HG03354 (cell line): Measurements from ENCODE around the gene NCK2.
"Not testable (repeated sequence)": the region's sequence is repeated elsewhere in the genome, so short reads cannot be mapped to it uniquely, and the experiment has no call there.

Experiments used
- ATAC-seq: cut with Tn5 transposase; IDR thresholded peaks from one replicate; pipeline ENCODE4 v1.9.1; 2021; ENCODE audit warnings: mild to moderate bottlenecking; ENCODE audit not compliant: unreplicated experiment, poor library complexity, severe bottlenecking

The NCK2 gene

DNA sequence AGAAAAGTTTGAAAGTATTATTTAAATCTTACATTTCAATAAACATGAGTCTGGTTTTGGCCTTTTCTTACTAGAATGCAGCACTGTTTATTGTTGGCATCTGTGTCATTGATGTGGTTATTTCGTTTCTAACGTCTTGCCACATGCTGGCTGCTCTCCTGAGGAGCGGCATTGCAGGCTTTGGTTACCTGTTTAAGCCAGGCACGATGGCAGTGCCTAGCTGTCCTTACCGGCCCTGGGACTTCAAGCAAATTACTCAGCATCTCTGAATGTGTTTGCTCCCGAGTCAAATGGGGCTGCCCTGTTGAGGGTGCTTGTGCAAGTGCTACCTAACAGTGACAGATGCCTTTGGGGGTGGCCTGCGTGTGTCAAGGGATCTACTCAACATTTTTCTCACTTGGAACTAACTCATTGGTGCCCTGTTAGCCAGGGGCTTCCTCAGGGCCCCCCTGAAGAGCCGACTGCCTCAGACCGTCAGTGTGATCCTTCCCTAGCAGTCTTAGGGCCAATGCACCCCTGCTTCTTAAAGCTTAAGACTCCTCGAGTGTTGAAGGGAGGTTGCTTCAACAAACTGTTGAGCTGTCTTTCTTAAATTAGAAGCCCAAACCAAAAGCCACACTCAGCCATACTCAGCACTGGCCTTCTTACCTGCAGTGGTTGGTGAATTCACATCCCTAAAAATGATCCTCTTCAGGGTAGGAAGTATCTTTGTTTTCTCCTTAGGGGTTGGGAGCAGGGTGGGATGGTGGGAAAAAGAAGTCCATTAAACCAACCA, 151.5 kb downstream of the NCK2 start:
- ATAC-seq, result no peak

DNA sequence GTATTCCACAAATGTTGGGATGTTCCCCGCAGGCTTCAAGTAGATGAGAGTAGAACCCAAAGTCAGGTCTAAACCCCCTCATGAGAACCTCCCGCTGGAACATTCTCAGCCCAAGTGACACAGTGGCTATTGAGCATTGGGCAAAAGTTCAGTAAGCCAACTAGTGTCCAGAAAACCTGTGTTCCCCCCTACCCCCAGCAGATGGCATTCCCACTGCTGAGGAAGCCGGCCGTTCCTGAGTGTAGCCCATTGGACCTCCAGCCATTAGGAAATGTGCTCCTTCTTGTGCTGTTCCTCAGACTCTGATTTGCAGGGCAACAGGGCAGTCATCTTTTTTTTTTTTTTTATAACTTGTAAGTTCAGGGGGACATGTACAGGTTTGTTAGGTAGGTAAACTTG, 152.1 kb downstream of the NCK2 start:
- no peak for ATAC-seq

DNA sequence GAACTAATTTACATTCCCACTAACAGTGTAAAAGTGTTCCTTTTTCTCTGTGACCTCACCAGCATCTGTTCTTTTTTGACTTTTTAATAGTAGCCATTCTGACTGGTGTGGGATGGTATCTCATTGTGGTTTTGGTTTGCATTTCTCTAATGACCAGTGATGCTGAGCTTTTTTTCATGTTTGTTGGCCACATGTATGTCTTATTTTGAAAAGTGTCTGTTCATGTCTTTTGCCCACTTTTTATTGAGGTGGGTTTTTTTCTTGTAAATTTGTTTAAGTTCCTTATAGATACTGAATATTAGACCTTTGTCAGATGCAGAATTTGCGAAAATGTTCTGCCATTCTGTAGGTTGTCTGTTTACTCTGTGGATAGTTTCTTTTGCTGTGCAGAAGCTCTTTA, 153.0 kb downstream of the NCK2 start:
- not testable (repeated sequence) for ATAC-seq

DNA sequence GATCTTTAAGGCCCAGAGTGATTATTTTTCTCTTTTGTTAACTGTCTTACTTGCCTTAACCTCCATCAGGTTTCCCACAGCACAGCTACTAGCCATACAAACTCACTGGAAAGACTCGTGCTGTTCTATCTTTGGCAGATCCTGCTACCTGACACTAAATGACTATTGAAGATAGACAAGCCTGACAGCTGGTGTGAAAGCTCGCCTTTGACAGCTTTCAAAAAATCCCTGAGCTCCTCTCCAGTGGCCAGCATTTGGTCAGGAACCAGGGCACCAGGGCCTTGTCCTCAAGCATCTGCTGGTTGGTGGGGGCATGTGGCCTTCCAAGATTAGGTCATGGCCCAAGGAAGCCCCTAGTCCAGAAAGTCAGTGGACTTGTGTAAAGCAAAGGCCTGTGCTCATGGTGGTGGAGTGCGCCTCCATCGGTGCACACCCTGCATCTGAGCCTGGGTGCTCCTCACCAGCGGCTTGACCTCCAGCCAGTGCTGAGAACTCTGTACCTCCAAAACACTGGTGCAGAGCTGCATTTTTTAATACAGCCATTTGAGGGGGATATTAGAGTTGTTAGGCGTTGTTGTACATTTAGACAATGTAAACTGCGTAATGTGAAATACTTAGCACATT, 158.5 kb downstream of the NCK2 start:
- no peak for ATAC-seq

DNA sequence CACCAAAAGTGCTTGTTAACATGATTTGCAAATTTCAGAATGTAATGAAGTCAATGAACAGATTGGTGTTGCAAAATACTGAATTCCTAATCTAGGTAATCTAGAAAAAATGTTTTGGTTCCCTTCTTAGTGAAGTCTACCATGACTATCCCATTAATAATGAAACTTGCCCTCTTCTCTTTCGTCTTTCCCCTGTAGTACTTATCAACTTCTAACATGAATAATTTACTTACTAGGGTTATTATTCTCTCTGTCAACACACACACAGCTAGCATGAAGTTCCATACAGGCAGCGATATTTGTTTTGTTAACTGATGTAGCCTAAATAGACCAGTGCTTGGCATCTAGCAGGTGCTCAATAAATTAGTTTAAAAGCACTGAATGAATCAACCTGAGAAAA, 160.2 kb downstream of the NCK2 start:
- peak; percentile 96 for ATAC-seq

DNA sequence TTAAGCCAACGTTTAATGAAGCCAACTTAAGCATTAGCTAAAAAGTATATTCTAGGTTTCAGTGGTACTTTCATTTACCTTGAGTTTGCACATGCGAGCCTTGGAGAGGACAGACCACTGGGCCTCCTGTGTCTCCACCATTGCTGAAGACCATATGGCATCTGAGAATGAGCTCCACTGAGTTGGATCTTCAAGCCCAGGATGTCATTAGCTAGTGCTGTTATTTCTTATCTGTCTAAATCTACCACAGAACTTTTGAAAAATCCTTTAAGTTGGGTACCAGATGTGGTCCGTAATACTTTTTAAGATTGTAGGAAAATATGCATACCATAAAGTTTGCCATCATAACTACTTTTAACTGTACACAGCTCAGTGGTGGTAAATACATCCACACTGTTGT, 161.8 kb downstream of the NCK2 start:
- ATAC-seq, result no peak

DNA sequence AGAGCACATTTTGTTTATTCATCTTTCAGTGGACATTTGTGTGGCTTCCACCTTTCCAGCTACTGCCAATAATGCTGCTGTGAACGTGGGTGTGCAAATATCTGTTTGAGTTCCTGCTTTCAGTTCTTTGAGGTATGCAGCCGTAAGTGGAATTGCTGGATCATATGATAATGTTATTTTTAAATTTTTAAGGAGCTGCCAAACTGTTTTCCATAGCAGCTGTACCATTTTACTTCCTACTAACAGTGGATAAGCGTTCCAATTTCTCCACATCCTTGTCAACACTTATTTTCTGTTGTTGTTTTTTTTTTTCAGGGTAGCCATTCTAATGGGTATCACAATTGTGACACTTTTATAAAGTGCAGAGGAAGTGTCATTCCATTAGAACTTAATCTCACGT, 162.5 kb downstream of the NCK2 start:
- ATAC-seq, result no peak

DNA sequence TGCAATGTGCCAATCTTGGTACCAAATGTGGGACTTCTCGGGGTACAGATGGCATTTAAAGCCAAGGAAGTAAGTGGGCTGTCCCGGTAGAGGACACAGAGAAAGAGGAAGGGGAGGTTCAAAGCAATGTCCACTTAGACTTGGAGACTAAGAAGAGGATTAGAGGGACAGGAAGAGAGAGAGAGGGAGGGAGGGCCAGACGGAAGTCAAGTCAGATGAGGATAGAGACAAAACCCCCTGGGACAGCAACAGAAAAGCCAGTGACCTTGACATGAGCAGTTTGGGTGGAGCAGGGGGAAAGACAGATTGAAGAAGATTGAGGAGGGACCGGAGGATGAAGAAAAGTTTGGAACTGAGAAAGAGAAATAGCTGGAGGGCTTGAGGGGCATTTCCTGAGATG, 164.5 kb downstream of the NCK2 start:
- ATAC-seq, result no peak

DNA sequence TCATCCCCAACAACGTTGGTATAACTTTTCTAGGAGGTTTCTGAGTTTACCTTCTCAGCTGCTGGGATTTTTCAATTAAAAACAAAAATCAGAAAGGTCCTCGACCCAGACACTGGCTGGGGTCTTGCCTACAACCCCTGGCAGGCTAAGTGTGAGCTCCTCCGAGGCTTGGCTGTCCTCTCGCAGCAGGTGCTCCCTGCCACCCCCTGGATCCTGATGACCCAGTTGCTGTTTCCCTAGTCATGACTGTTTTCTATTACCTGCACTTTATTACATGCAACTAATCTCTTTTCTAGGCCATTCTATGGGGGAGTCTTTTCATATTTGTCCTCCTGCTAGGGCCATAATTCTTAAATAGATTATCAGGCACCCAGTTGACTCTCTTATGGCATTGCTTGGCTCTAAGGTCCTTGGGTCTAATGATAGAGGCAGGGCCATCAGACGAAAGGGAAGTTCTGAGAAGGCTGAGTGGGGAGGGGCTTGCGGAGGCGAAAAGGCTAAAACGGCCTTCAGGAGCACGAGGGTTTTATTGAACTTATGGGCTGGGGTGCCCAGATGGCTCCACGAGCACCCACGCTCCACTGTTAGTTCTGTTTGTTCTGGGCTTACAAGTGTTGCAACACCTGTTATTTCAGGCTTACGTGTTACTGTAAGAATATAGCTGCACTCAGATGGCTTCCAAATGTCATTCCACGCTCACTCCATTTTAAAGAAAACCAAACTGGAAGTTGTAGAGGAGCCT, 166.0 kb downstream of the NCK2 start:
- no peak for ATAC-seq

DNA sequence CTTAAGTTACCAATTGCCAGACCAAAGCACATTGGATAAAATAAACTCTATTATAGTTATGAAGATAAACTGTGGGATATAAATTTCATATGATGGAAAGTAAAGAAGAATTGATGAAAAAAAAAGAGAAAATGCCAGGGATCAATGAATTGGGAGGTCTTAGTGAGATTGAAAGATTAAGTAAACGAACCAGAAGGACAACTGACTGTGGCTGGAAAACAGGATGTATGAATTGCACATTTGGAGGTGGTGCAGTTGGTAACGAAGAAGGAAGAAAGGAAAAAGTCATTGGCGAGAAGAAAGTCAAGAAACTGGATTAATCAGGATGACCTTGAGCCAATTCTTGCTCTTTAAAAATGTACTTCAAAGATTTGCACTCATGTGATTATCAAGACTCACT, 166.7 kb downstream of the NCK2 start:
- no peak for ATAC-seq

DNA sequence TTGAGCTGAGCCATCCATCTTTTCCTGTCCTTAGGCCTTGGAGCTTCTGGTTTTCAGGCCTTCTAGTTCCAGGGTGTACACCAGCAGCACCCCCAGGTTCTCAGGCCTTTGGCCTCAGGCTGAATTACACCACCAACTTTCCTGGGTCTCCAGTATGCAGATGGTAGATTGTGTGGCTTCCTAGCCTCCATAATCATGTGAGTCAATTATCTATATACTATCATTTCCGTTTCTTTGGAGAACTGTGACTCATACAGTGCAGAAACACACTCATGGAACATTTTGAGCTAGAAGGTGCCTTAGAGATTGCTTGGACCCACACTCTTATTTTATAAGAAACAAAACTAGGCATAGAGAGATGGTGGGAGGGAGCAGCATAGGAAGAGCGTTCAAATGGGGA, 167.4 kb downstream of the NCK2 start:
- ATAC-seq, result no peak

DNA sequence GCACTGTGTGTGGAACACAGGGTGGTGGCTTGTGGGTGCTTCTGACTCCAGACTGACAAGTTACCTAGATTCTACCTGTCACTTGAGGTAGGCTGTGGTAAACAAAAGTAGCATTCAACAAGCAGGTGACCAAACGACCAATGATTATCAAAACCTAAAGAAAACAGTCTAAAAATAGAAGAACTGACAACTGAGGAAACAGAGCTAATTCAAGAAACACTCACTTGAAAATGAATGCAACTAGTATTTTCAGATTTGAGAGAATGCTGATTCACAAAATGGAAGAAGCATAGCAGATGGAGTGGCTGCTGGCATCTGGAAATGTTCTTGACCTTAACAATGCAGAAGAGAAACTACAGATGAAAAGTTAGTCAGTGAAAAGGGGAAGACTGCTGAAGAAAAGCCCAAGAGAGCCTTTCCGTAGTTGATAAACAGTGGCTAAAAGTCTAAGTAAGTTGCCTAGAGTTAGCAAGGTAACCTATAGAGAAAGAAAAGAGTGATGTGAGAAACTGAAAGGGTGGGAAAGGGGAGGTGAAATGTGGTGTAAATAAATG, 170.4 kb downstream of the NCK2 start:
- ATAC-seq, result peak; percentile 80

DNA sequence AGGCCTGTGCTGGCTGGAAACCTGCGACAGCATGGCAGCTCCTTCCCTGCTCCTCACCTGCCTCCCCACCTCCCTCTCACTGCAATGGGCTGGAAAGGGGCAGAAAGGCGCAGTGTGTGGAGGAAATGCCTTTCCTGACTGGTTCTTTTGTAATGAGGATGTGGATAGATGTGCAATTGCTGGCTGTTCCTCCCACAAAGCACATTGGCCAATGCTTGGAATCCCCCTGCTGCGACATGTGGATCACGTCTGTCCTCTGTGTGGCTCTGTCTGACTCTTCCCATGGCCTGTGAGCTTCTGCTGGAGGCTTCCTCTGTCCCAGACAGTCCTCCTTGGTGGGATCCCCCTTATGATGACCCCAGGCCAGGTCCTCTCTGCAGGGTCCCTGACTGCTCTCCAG, 172.5 kb downstream of the NCK2 start:
- ATAC-seq, result no peak

DNA sequence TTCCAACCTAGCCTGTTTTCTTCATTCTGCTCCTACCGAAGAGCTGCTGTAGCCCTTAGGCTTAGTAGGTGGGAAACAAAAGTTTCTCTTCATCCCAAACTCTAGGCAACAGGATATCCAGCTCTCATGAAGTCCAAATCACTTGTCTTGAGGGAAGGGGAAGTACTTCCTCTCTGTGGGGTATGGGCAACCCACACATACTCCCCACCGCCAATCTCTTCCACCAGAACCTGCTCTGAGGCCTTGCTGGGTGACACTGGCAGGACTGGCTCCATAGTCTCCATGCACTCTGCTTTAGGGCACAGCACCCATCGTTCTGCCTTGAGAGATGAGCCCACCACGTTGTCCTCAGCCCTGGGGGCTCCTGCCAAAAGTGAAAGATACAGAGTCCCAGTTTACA, 173.0 kb downstream of the NCK2 start:
- ATAC-seq, result no peak

DNA sequence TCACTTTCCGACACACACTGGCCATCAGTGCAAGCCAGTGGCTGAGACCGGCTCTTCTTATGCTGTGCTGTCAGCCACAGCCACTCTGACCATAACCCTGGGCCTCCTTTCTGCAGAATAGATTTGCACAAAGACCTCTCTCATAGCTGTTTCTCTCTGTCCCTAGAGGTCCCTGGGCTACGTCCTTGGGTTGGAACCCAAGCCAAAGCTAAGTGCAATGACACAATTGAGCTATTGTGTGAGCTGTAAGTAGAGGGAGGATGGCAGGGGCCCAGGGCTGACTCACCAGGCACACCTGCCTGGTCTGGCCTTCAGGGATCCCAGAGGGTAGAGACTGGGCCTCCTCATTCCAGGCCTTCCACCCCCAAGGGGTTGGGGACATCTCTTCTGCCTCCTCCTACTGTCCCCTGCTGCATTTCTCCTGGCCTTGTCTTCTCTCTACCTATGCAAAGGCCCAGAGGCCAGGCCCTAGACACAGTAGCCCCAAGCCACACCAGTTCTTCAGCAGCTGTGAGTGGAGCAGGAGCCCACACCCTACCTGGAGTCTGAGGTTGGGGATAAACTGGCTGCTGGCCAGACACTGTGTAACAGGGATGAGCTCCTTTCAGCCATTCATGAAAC, 174.6 kb downstream of the NCK2 start:
- no peak for ATAC-seq

DNA sequence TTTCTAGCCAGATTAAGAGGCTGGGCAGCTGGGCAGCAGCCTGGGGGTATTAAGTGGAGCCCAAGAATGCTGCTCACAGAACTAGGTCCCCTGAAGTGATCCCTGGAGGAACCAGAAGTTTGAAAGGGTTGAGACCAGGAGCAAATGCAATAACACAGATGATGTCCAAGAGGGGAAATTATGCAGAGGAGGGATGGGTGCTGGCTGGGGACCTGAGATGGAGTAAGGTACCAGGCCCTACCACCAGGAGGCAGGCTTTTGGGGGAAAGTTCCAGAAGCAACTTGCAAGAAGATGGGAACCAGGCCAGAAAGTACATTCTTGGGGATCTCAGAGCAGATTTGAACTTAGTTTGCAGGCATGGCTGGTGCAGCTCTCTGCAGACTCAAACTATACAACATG, 175.1 kb downstream of the NCK2 start:
- ATAC-seq, result no peak

DNA sequence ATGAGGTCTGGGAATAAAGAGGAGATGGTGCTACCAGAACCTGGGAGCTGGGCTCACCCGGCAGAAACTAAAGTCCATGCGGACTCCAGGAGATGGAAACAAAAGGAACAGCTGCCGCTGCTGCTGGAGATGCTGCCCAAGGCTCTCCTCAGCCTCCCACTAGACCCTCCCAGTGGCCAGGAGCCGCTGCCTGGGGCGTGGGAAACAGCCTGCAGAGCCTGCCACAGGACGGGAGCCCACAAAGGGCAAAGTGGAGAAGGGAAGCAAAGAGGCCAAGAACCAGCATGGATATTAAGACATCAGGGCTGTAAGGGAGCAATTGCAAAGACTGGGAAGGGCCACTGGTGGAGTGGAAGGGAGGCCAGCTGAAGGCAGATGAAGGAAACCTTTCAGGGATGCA, 179.6 kb downstream of the NCK2 start:
- no peak for ATAC-seq

DNA sequence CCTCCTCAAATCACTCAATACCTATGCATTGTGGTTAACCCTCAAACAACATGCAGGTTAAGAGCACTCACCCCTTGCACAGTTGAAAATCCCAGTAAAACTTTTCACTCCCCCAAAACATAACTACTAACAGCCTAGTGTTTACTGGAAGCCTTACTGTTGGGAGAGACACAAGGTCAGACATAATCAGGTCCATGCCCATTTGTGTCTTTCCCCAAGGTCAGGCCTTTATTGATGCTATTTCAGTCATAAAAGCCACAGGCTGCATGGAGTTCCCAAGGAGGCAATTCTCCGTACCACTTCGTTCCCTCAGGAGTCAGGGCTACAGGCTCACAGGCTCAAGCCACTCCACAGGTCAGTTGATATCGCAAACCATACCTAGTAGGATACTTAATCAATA, 180.2 kb downstream of the NCK2 start:
- no peak for ATAC-seq

DNA sequence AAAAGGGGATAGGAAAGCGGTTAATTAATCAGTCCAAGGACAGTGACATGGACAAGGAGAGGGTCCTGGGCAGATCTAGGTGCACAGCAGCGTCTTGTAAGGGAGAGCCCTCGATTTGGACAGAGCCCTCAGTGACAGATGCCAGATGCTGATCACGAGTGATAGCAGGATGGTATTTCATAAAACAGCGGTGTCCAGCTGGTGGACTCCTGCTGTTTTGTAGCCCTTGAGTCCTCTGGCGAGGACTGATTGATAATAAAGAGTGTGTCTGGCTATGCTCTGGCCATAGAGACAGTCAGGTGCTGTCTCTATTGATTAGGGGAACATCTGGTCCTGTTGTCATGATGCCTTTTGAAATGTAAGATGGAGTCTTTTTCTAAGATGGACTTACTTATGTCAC, 180.7 kb downstream of the NCK2 start:
- no peak for ATAC-seq

DNA sequence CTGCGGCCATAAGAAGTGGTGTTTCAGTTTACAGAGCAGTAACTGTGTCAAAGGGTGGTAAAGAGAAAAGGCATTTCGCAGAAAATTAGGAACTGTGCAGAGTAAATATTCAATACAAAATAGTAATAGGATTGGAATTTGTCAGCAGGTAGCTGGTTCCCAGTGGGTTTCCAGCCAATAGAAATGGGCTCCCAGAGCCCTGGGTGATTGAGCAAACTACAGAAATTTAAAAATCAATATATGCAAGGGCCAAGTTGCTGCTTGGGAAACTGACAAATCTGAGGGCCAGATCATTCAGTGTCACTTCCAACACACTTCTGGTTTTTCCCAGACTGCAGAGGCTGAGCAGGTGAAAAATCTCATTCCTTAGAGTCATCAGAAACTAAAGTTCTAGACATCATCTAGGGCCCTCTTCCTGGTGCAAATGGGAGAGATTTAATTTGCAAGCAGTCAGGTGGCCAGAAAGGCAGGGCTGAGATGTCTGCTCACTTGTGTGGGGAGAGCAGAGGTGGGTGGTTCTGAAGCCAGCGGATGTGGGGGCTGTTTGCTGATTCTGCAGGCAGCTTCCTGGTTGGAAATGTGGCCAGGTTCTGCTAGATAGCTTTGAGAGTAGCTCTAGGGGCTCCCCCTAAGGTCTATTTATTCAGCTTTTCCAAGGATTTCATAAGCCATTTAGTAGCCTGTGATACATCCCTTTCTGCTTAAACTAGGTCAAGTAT, 182.4 kb downstream of the NCK2 start:
- ATAC-seq, result no peak
